ENCODE results near the gene ZNF83.
"Not testable (repeated sequence)": the region's sequence is repeated elsewhere in the genome, so short reads cannot be mapped to it uniquely, and the experiment has no call there.

The ZNF83 gene

DNA sequence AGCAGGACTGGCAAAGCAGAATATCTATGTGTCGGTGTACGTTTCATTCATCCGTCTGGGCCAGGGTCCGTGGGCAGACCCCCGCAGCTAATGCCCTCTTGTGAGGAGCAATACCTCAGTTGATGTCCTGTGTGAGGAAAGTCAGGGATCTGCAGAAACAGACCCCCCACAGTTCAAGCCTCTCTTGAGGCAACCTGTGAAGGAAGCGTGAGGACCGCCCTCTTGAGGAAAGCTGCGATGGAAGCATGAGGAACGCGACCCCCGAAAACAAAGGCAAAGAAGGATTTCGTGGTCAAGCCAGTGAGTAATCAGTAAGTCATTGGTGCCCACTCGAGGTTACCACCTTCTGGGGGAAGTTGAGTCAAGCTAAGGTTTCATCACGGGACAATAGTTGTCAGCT is 20.9 kb upstream of the ZNF83 start:
- peaks cover 80% of the 10 kb centered on the region for H3K36me3 Mint-ChIP-seq
- no peaks in the 10 kb centered on the region for H3K9me3 Mint-ChIP-seq
- no peaks in the 10 kb centered on the region for H3K27me3 Mint-ChIP-seq
- H3K4me3 Mint-ChIP-seq: no peak overlapping the region
- H3K4me1 Mint-ChIP-seq: no peaks in the 10 kb centered on the region
- no peak for ATAC-seq
- no peak overlapping the region for H3K27ac Mint-ChIP-seq

DNA sequence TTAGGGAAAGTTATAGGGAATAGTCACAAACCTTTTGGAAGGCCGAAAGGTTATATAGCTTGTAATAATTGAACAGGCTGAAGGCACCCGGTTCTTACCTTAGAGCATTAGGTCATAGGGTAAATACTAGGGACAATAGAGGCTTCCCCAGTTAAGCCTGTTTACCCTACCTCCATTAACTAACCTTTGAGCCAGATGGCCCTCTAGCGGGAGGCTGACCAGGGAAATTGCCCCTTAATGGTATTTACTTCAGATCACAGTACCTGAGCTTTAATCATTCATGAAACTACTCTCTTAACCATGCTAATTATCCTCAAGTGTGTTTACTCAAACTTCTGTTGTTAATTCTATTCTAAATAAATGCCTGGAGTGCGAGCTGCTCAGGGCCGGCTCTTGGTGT is 20.4 kb upstream of the ZNF83 start:
- Mint-ChIP-seq H3K4me1 (no peaks in the 10 kb centered on the region), H3K36me3 (peaks cover 83% of the 10 kb centered on the region), H3K9me3 (no peaks in the 10 kb centered on the region), H3K27me3 (no peaks in the 10 kb centered on the region), H3K27ac (no peak overlapping the region), H3K4me3 (no peak overlapping the region)
- ATAC-seq: no peak

DNA sequence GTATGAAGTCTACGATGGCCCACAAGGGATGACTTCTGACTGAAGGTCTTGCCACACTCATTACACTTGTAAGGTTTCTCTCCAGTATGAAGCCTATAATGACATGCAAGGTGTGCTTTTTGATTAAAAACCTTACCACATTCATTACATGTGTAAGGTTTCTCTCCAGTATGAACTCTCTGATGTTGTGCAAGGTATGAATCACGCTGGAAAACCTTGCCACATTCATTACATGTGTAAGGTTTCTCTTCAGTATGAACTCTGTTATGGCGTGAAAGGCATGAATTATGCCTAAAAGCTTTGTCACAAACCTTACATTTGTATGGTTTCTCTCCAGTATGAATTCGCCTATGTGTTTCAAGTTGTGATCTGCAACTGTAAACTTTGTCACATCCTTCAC is 15.0 kb upstream of the ZNF83 start:
- Mint-ChIP-seq H3K9me3 (peaks cover 23% of the 10 kb centered on the region), H3K4me3 (no peak overlapping the region), H3K36me3 (peaks cover 85% of the 10 kb centered on the region), H3K27ac (no peak overlapping the region), H3K27me3 (no peaks in the 10 kb centered on the region), H3K4me1 (no peaks in the 10 kb centered on the region)
- ATAC-seq: no peak

DNA sequence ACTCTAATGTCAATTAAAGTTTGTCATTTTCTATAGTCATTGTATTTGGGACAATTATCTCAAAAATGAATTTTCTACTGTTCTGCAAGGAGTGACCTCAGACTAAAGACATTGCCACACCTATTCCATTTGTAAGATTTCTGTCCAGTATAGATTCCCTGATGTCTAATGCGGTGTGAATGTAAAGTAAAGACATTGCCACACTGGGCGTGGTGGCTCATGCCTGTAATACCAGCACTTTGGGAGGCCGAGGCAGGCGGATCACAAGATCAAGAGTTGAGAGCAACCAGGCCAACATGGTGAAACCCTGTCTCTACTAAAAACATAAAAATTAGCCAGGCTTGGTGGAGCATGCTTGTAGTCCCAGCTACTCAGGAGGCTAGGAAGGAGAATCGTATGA is 13.8 kb upstream of the ZNF83 start:
- H3K27ac Mint-ChIP-seq: no peak overlapping the region
- H3K4me1 Mint-ChIP-seq: no peaks in the 10 kb centered on the region
- H3K36me3 Mint-ChIP-seq: peaks cover 85% of the 10 kb centered on the region
- ATAC-seq: no peak
- peaks cover 33% of the 10 kb centered on the region for H3K9me3 Mint-ChIP-seq
- no peak overlapping the region for H3K4me3 Mint-ChIP-seq
- no peaks in the 10 kb centered on the region for H3K27me3 Mint-ChIP-seq

DNA sequence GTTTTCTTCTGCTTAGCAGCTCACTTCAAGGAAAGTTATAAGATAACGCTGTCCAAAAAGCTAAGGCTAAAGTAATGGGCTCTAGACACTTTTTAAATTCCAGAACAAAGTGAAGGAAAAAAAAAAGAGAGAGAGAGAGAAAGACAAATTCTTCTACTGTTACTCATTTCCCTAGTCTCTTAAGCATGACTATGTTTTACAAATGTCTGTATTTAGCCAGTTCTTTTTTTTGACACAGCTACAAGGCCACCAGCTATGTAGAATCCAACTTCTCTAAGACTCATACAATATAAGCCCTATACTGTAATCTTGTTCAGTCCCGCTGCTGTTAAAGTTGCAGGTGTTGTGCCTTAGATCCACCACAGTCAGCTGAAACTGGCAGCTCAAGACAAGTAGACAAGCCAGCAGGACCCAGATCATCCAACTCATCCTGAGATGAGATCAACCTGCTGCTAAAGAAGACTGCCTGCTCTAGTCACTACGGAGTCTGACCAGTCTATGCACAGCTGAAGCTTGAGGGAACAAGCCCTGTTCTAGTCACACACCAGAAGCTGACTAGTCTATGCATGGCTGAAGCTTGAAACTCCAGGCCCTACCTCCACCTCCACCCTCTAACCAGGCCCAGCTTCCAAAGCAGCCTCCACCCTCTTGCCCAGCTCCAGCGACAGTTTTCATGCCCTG is 10.3 kb upstream of the ZNF83 start:
- ATAC-seq: no peak
- Mint-ChIP-seq H3K36me3 (peaks cover 72% of the 10 kb centered on the region), H3K4me3 (no peak overlapping the region), H3K27ac (no peak overlapping the region), H3K27me3 (no peaks in the 10 kb centered on the region), H3K4me1 (no peaks in the 10 kb centered on the region), H3K9me3 (peaks cover 36% of the 10 kb centered on the region)

DNA sequence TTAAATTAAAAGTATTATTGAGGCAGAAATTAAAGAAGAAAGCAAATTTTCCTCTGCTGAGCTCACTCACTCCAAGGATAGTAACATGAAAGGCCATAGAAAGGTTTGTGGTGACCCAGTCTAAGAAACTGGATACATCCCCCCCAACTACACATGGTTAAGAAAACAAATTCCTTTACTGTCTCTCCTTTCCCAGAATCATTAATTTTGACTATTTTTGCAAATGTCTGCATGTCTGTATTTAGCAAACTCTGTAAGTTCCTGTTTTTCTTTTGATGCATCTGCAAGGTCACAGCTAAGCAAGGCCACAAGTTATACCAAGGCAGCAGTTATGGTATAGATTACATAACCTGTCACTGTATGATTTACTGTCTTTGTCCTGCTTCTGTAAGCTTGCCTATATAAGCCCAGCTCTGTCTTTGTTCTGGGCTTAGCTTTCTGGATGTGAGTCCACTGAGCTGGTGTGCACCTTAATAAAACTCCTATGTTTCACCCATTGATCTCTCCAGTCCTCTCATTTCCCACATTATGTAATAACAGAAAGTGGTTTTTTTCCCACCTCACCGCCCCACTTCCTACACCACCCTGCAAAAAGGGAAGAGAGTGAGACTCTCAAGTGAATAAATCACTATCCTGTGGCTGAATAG is 8.5 kb upstream of the ZNF83 start:
- no peak for ATAC-seq
- Mint-ChIP-seq H3K27me3 (no peaks in the 10 kb centered on the region), H3K36me3 (peaks cover 57% of the 10 kb centered on the region), H3K9me3 (peaks cover 26% of the 10 kb centered on the region), H3K27ac (no peak overlapping the region), H3K4me1 (no peaks in the 10 kb centered on the region), H3K4me3 (no peak overlapping the region)

DNA sequence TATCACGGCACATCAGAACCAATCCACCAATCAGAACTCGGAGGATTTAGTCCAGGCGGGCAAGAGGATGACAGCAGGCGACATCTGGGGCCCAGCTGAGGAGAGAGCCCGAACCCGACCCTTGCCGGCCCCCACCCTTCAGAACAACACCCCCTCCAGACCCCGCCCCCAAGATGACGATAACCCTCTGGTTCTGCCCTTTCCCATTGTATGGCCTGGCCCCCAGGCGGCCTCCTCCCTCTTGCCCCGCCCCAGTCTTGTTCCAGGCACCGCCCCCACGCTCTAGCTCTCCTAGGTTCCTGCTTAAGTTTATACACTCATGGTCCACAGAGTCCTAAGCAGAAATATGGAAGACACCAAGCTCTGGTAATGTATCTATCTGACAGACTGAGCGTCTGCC is 2.8 kb upstream of the ZNF83 start:
- Mint-ChIP-seq H3K27ac (no peak overlapping the region), H3K36me3 (peaks cover 17% of the 10 kb centered on the region), H3K4me1 (peaks cover 13% of the 10 kb centered on the region), H3K9me3 (peaks cover 4% of the 10 kb centered on the region), H3K27me3 (no peaks in the 10 kb centered on the region), H3K4me3 (no peak overlapping the region)
- no peak for ATAC-seq

DNA sequence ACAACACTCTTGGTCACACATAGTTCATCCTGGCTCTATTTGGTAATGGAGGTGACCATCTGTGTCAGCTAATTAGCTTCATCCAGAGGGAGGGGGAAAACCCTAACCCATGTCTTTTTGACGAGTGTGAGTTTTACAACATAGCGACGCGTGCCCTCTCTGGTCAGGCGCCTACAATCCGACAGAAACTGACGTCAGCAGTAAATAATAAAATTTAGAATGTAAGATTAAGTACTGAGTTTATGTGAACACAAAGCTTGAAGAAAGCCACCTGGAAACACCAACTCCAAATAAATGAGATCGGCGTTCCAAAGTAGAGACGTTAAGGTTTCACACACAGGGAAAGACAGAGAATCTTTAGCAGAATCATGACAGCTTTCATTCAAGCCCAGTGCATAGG is 1.8 kb upstream of the ZNF83 start:
- Mint-ChIP-seq H3K27me3 (no peaks in the 10 kb centered on the region), H3K4me3 (no peak overlapping the region), H3K36me3 (peaks cover 20% of the 10 kb centered on the region), H3K9me3 (peaks cover 4% of the 10 kb centered on the region), H3K27ac (no peak overlapping the region), H3K4me1 (peaks cover 13% of the 10 kb centered on the region)
- ATAC-seq: no peak

DNA sequence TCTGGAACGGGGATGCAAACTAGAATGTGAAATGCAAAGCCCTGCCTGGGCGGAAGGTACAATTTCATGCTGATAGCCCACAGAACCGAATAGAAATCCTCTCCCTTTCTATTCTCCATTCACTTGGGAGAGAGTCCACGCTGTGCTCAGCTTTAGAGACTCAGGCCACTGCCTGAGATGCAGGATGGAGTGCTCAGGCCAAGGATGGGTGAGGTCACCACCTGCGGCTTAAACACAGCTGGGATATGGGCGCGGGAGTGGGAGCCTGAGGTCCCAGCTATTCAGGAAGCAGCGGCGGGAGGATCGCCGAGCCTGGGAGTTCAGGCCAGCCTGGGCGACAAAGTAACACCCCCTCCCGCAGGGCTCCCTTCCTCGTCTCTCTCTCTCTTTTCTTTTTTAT is 446 bp upstream of the ZNF83 start:
- ATAC-seq: peak; percentile 14
- H3K36me3 Mint-ChIP-seq: peaks cover 15% of the 10 kb centered on the region
- H3K4me3 Mint-ChIP-seq: peak overlapping the region; percentile 95
- peaks cover 13% of the 10 kb centered on the region for H3K4me1 Mint-ChIP-seq
- peaks cover 4% of the 10 kb centered on the region for H3K9me3 Mint-ChIP-seq
- no peaks in the 10 kb centered on the region for H3K27me3 Mint-ChIP-seq
- H3K27ac Mint-ChIP-seq: peak overlapping the region; percentile 95

DNA sequence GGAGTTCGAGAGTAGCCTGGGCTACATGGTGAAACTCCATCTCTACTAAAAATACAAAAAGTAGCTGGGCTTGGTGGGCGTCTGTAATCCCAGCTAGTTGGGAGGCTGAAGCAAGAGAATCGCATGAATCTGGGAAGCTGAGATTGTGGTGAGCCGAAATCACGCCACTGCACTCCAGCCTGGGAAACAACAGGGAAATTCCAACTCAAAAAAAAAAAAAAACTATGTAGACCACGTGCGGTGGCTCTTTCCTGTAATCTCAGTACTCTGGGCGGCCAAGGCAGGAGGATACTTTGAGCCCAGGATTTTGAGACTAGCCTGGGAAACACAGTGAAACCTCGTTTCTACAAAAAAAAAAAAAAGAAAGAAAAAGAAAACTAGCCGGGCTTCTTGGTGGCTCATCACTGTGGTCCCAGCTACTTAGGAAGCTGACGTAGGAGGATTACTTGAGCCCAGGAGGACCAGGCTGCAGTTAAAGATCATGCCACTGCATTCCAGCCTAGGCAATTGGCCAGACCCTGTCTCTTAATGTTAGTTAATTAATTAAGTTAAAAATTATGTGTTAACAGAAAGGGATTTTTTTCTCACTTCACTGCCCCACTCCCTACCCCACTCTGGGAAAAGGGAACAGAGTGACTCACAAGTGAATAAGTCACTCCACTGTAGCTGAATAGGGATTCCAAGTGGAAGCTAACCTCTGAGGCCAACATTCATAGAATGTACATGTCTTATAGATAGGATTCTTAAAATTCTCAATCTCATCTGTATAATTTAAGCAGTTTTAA is 2.2 kb downstream of the ZNF83 start:
- Mint-ChIP-seq H3K36me3 (peaks cover 33% of the 10 kb centered on the region), H3K4me1 (peaks cover 30% of the 10 kb centered on the region), H3K4me3 (no peak overlapping the region), H3K27me3 (no peaks in the 10 kb centered on the region), H3K9me3 (peaks cover 2% of the 10 kb centered on the region), H3K27ac (no peak overlapping the region)
- ATAC-seq: no peak

DNA sequence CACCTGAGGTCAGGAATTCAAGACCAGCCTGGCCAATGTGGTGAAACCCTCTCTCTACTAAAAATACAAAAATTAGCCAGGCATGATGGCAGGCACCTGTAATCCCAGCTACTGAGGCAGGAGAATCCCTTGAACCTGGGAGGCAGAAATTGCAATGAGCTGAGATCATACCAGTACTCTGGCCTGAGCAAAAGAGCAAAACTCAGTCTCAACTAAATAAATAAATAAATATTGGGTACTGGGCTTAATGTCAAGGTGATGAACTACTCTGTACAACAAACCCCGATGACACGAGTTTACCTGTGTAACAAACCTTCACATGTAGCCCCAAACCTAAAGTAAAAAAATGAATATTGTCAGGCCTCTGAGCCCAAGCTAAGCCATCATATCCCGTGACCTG is 10.7 kb downstream of the ZNF83 start:
- Mint-ChIP-seq H3K4me1 (peaks cover 28% of the 10 kb centered on the region), H3K36me3 (peaks cover 48% of the 10 kb centered on the region)
- H3K9me3 Mint-ChIP-seq, H3K4me3 Mint-ChIP-seq, H3K27ac Mint-ChIP-seq, H3K27me3 Mint-ChIP-seq, ATAC-seq: not testable (repeated sequence)

DNA sequence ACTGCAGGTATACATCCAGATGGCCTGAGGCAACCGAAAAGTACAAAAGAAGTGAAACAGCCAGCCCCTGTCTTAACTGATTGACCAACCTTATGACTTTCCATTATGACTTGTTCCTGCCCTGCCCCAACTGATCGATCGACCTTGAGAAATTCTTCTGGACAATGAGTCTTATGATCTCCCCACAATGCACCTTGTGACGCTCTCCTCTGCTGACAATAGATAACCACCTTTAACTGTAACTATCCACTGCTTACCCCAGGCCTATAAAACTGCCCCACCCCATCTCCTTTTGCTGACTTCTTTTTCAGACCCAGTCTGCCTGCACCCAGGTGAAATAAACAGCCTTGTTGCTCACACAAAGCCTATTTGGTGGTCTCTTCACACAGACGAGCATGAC is 11.2 kb downstream of the ZNF83 start:
- Mint-ChIP-seq H3K9me3 (no peaks in the 10 kb centered on the region), H3K4me1 (peaks cover 29% of the 10 kb centered on the region), H3K27me3 (no peaks in the 10 kb centered on the region), H3K27ac (no peak overlapping the region), H3K4me3 (no peak overlapping the region), H3K36me3 (peaks cover 48% of the 10 kb centered on the region)
- ATAC-seq: no peak

DNA sequence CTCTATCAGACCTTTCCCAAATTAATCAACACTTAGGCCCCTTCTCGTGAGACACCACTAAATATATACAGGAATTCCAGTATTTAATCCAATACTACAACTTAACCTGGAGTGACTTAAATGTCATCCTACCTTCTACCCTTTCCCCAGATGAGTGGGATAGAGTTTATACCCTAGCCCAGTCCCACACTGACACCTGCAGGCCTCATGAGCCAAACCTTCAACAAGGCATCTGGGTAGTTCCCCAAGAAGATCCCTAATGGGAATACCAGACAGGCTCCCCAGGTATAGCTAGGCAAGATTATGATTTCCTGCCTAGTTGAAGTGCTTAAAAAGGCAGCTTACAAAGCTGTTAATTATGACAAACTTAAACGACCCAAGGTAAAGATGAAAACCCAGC is 15.9 kb downstream of the ZNF83 start:
- Mint-ChIP-seq H3K4me1 (peaks cover 18% of the 10 kb centered on the region), H3K4me3 (no peak overlapping the region), H3K27ac (peak overlapping the region; percentile 34), H3K27me3 (no peaks in the 10 kb centered on the region), H3K36me3 (peaks cover 52% of the 10 kb centered on the region), H3K9me3 (peaks cover 6% of the 10 kb centered on the region)
- no peak for ATAC-seq

DNA sequence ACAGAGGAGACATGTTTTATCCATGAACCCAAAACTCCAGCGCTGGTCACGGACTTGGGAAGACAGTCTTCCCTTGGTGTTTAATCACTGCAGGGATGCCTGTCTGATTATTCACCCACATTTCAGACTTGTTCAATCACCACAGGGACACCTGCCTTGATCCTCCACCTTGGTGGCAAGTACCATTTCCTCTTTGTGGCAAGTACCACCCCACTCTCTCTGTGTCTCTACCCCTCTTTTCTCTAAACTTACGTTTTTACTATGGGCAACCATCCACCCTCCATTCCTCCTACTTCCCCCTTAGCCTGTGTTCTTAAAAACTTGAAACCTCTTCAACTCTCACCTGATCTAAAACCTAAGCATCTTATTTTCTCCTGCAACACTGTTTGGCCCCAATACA is 16.8 kb downstream of the ZNF83 start:
- Mint-ChIP-seq H3K9me3 (peaks cover 12% of the 10 kb centered on the region), H3K27me3 (no peaks in the 10 kb centered on the region), H3K36me3 (peaks cover 61% of the 10 kb centered on the region), H3K4me1 (peaks cover 18% of the 10 kb centered on the region), H3K4me3 (no peak overlapping the region), H3K27ac (peak overlapping the region; percentile 34)
- ATAC-seq: peak; percentile 58

DNA sequence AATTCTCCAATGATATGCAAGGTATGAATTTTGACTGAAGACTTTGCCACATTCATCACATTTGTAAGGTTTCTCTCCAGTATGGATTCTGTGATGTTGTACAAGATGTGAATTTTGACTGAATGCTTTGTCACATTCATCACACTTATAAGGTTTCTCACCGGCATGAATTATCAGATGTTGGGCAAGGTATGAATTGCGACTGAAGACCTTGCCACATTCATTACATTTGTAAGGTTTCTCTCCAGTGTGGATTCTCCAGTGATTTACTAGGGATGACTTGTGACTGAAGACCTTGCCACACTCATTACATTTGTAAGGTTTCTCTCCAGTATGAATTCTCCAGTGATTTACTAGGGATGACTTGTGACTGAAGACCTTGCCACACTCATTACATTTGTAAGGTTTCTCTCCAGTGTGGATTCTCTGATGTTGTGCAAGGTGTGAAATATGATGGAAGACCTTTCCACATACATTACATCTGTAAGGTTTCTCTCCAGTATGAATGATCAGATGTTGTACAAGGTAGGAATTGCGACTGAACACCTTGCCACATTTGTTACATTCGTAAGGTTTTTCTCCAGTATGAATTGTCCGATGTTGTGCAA is 24.8 kb downstream of the ZNF83 start:
- Mint-ChIP-seq H3K36me3 (peaks cover 90% of the 10 kb centered on the region), H3K27ac (no peak overlapping the region), H3K4me1 (no peaks in the 10 kb centered on the region), H3K27me3 (no peaks in the 10 kb centered on the region), H3K9me3 (peaks cover 23% of the 10 kb centered on the region), H3K4me3 (no peak overlapping the region)
- ATAC-seq: no peak

Measured in stimulated activated memory B cell treated with anti-CD40 and anti-IgM and Interleukin-4, amounts not matched to agents 10 μg/mL and 1 μg/mL and 100 μg/mL, for 72 hours (primary cell).